ENCODE measurements around the gene FSTL4.

DNA sequence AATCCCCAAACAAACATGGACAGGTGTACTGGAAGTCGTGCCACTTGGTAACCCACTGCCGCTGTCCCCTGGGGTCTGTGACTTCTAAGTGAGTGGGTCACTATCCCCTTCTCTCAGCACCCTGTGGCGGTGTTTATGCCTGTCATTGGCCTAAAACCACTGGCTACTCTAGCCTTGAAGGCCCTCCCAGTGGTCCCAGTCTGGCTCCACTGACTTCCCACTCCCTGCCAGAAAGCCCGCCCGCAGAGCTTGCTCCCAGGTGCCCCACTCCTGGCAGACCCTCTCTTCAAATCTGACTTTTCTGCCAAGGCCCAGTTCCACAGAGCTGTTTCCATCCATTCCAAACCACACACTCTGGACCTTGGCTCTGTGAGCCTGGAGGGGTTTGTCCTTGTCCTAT, 286.0 kb downstream of the FSTL4 start:
- TF ChIP-seq CTCF (IDR thresholded peaks at IDR 0.05) = no peak
- TF ChIP-seq POLR2AphosphoS5 (IDR thresholded peaks at IDR 0.05) = no peak
- no peak for TF ChIP-seq POLR2A (IDR thresholded peaks at IDR 0.05)
- TF ChIP-seq EP300 (IDR thresholded peaks at IDR 0.05; ENCODE audit: low read depth) = no peak

All from transverse colon (tissue), 4 donors.